GM19328 (cell line): ENCODE measurements around the gene REM2.
A peak's percentile ranks its signal among the peaks of the same experiment; 100 is the strongest.

ENCODE experiments used
- ATAC-seq: cut with Tn5 transposase; IDR thresholded peaks from one replicate; pipeline ENCODE4 v1.9.1; 2021; ENCODE audit warnings: mild to moderate bottlenecking, moderate library complexity; ENCODE audit not compliant: unreplicated experiment

REM2 gene

GRCh38 chr14:22926316-22926715 is 43.3 kb downstream of the REM2 start:
- no peak for ATAC-seq

GRCh38 chr14:22928237-22929103 is 45.4 kb downstream of the REM2 start:
- ATAC-seq = no peak

- ATAC-seq = peak; percentile 90
Measured at GRCh38 chr14:22929104-22929960, 46.3 kb downstream of the REM2 start, which contains the start of gene PRMT5. TSS of gene PRMT5 (minus strand) at chr14:22929376. CDS start at chr14:22929361, 15 bp downstream.

- no peak for ATAC-seq
Measured at GRCh38 chr14:22929961-22930364, 46.9 kb downstream of the REM2 start.

- ATAC-seq = no peak
Measured at GRCh38 chr14:22932146-22932545, 49.1 kb downstream of the REM2 start.

GRCh38 chr14:22935156-22935555 is 52.1 kb downstream of the REM2 start:
- ATAC-seq = no peak
